GM23248 (cell line): ENCODE results near the gene DMRT1. TPM values are rescaled to one million over a fixed set of nuclear protein-coding genes. Genes with fewer than 3 reads are reported as not detected.

Experiments used
- DNase-seq: peaks from one replicate; pipeline ENCODE4 v3.0.0-alpha.2; 2015
- H2AFZ ChIP-seq: fragments of 200-600 bp; sonication (generic); 2 replicates; pipeline ENCODE4 v1.6.1; 2016; ENCODE audit warnings: antibody characterized with exemption
- H3F3A ChIP-seq: fragments of 200-600 bp; sonication (generic); 2 replicates; pipeline ENCODE4 v1.6.1; 2016; ENCODE audit warnings: mild to moderate bottlenecking, antibody characterized with exemption, mixed run types; ENCODE audit not compliant: insufficient read depth
- H3K27ac ChIP-seq: fragments of 200-600 bp; sonication (generic); 2 replicates; pipeline ENCODE4 v1.5.1; 2016; ENCODE audit warnings: mild to moderate bottlenecking
- H3K27me3 ChIP-seq: fragments of 200-600 bp; sonication (generic); replicated peaks from 2 replicates; pipeline ENCODE4 v1.6.1; 2016; ENCODE audit warnings: mild to moderate bottlenecking; ENCODE audit not compliant: insufficient read depth
- H3K36me3 ChIP-seq: fragments of 200-600 bp; sonication (generic); 2 replicates; pipeline ENCODE4 v1.6.1; 2016; ENCODE audit warnings: low read depth, mild to moderate bottlenecking
- H3K4me1 ChIP-seq: fragments of 200-600 bp; sonication (generic); 2 replicates; pipeline ENCODE4 v1.6.1; 2016; ENCODE audit warnings: mild to moderate bottlenecking; ENCODE audit not compliant: insufficient read depth
- H3K4me2 ChIP-seq: fragments of 200-600 bp; sonication (generic); one replicate; pipeline ENCODE4 v1.6.1; 2016; ENCODE audit warnings: mild to moderate bottlenecking; ENCODE audit not compliant: unreplicated experiment
- H3K4me3 ChIP-seq: fragments of 200-600 bp; sonication (generic); 2 replicates; pipeline ENCODE4 v1.5.1; 2016; ENCODE audit warnings: mild to moderate bottlenecking
- H3K79me2 ChIP-seq: fragments of 200-600 bp; sonication (generic); 2 replicates; pipeline ENCODE4 v1.6.1; 2016; ENCODE audit warnings: mild to moderate bottlenecking; ENCODE audit not compliant: insufficient read depth
- H3K9ac ChIP-seq: fragments of 200-600 bp; sonication (generic); 2 replicates; pipeline ENCODE4 v1.6.1; 2016; ENCODE audit warnings: mild to moderate bottlenecking
- H3K9me2 ChIP-seq: fragments of 200-600 bp; sonication (generic); 2 replicates; pipeline ENCODE4 v1.6.1; 2016; ENCODE audit warnings: mixed run types, mild to moderate bottlenecking, moderate library complexity; ENCODE audit not compliant: insufficient read depth
- H3K9me3 ChIP-seq: fragments of 200-600 bp; sonication (generic); one replicate; pipeline ENCODE4 v1.6.1; 2017; ENCODE audit warnings: low read depth
- H4K20me1 ChIP-seq: fragments of 200-600 bp; sonication (generic); 2 replicates; pipeline ENCODE4 v1.6.0; 2016; ENCODE audit not compliant: insufficient read depth
- EZH2 ChIP-seq: fragments of 200-600 bp; sonication (generic); IDR thresholded peaks from 2 replicates; pipeline ENCODE4 v1.6.1; 2018; ENCODE audit warnings: antibody characterized with exemption, mild to moderate bottlenecking; ENCODE audit not compliant: insufficient read depth, poor library complexity, severe bottlenecking
- EZH2phosphoT487 ChIP-seq: fragments of 200-600 bp; sonication (generic); IDR thresholded peaks from 2 replicates; pipeline ENCODE4 v1.6.1; 2018; ENCODE audit warnings: antibody characterized with exemption, moderate library complexity, mild to moderate bottlenecking, low read depth; ENCODE audit not compliant: insufficient read depth
- WGBS, 2 experiments: methylation state at CpG; one replicate each; pipeline ENCODE4 v1.1.6; 2015 to 2017; ENCODE audit warnings: low lambda C conversion rate in 2 of 2, low coverage in 1 of 2; ENCODE audit errors: missing lambda C conversion rate in 2 of 2; 5-methylcytosine and 5-hydroxymethylcytosine counted together
- in situ Hi-C: fragments of 300-500 bp; cut with MboI; formaldehyde crosslinking; loops from 2 replicates; pipeline ENCODE4 v1.15.0; 2020
- polyA plus RNA-seq: library from polyadenylated mRNA; unstranded; fragments of >200 nt; fragmentation: Nextera tagmentation; extraction: Ambion mirVana; gene quantifications from 2 replicates; pipeline ENCODE4 v1.2.1, GENCODE V29; 2016
- total RNA-seq: library from RNA; depleted of rRNA; stranded (reverse); fragments of >200 nt; shearing (Covaris generic); gene quantifications from 2 replicates; pipeline ENCODE4 v1.2.3, GENCODE V29; 2014

DMRT1 gene
- total and polyA plus RNA-seq, 2 experiments from 2014 or later, result not detected

- Histone ChIP-seq H3K4me2 (no peak overlapping the region), H3K9me3 (no peaks in the 10 kb centered on the region), H3K36me3 (no peaks in the 10 kb centered on the region), H3K27ac (no peak overlapping the region), H3K9me2 (no peaks in the 10 kb centered on the region), H3K4me3 (no peak overlapping the region), H3K27me3 (peaks cover 5% of the 10 kb centered on the region; the same call in 1 of the 2 replicates), H3K4me1 (no peaks in the 10 kb centered on the region), H4K20me1 (no peaks in the 10 kb centered on the region), H3K9ac (no peak overlapping the region), H2AFZ (no peak overlapping the region), H3K79me2 (no peaks in the 10 kb centered on the region), H3F3A (no peaks in the 10 kb centered on the region)
- 40 to 50% methylated on average over 4 of the region's 4 CpGs for WGBS, 2 experiments
- in situ Hi-C loops, result no loop called here
- no peak for DNase-seq
- TF ChIP-seq EZH2 (no peak), EZH2phosphoT487 (no peak)
Observed at GRCh38 chr9:929719-930118, 88.2 kb downstream of the DMRT1 start.

- in situ Hi-C loops, result no loop called here
- no peak for DNase-seq
- WGBS, 2 experiments, result 30 to 39% methylated on average over 4 of the region's 4 CpGs
- no peak overlapping the region for H3K9ac ChIP-seq
- H3K79me2 ChIP-seq, result no peaks in the 10 kb centered on the region
- H3F3A ChIP-seq, result no peaks in the 10 kb centered on the region
- H3K27ac ChIP-seq, result no peak overlapping the region
- H3K36me3 ChIP-seq, result no peaks in the 10 kb centered on the region
- H3K9me3 ChIP-seq, result no peaks in the 10 kb centered on the region
- no peaks in the 10 kb centered on the region for H3K9me2 ChIP-seq
- no peaks in the 10 kb centered on the region for H3K4me1 ChIP-seq
- H4K20me1 ChIP-seq, result no peaks in the 10 kb centered on the region
- no peak overlapping the region for H2AFZ ChIP-seq
- peaks cover 20% of the 10 kb centered on the region for H3K27me3 ChIP-seq
- no peak overlapping the region for H3K4me3 ChIP-seq
- no peak overlapping the region for H3K4me2 ChIP-seq
- TF ChIP-seq EZH2 (no peak), EZH2phosphoT487 (no peak)
Observed at GRCh38 chr9:933356-933755, 91.9 kb downstream of the DMRT1 start.

- Histone ChIP-seq H3K36me3 (no peaks in the 10 kb centered on the region), H3K79me2 (no peaks in the 10 kb centered on the region), H3K27me3 (peaks cover 20% of the 10 kb centered on the region), H4K20me1 (no peaks in the 10 kb centered on the region), H3K4me1 (no peaks in the 10 kb centered on the region), H3K9ac (no peak overlapping the region), H3K9me2 (no peaks in the 10 kb centered on the region), H2AFZ (no peak overlapping the region), H3F3A (no peaks in the 10 kb centered on the region), H3K4me2 (no peak overlapping the region), H3K27ac (no peak overlapping the region), H3K4me3 (no peak overlapping the region), H3K9me3 (no peaks in the 10 kb centered on the region)
- in situ Hi-C loops, result no loop called here
- 6 to 16% methylated on average over 10 of the region's 10 CpGs for WGBS, 2 experiments
- peak; percentile 41 for DNase-seq
- TF ChIP-seq EZH2phosphoT487 (no peak), EZH2 (no peak)
Observed at GRCh38 chr9:935348-935965, 94.0 kb downstream of the DMRT1 start.

GRCh38 chr9:942805-943580 is 101.5 kb downstream of the DMRT1 start:
- WGBS, 2 experiments, result 9 to 13% methylated on average over 6 of the region's 6 CpGs
- H2AFZ ChIP-seq, result no peak overlapping the region
- no peak overlapping the region for H3K4me3 ChIP-seq
- no peak for TF ChIP-seq EZH2
- H3K36me3 ChIP-seq, result no peaks in the 10 kb centered on the region
- H3K9me2 ChIP-seq, result no peaks in the 10 kb centered on the region
- no peaks in the 10 kb centered on the region for H3K9me3 ChIP-seq
- H4K20me1 ChIP-seq, result no peaks in the 10 kb centered on the region
- in situ Hi-C loops, result no loop called here
- H3F3A ChIP-seq, result no peaks in the 10 kb centered on the region
- H3K79me2 ChIP-seq, result no peaks in the 10 kb centered on the region
- H3K4me1 ChIP-seq, result no peaks in the 10 kb centered on the region
- H3K4me2 ChIP-seq, result no peak overlapping the region
- no peak for DNase-seq
- no peak overlapping the region for H3K27ac ChIP-seq
- H3K27me3 ChIP-seq, result no peaks in the 10 kb centered on the region
- no peak overlapping the region for H3K9ac ChIP-seq
